ENCODE measurements around the gene SMPDL3B.

Gene SMPDL3B

DNA sequence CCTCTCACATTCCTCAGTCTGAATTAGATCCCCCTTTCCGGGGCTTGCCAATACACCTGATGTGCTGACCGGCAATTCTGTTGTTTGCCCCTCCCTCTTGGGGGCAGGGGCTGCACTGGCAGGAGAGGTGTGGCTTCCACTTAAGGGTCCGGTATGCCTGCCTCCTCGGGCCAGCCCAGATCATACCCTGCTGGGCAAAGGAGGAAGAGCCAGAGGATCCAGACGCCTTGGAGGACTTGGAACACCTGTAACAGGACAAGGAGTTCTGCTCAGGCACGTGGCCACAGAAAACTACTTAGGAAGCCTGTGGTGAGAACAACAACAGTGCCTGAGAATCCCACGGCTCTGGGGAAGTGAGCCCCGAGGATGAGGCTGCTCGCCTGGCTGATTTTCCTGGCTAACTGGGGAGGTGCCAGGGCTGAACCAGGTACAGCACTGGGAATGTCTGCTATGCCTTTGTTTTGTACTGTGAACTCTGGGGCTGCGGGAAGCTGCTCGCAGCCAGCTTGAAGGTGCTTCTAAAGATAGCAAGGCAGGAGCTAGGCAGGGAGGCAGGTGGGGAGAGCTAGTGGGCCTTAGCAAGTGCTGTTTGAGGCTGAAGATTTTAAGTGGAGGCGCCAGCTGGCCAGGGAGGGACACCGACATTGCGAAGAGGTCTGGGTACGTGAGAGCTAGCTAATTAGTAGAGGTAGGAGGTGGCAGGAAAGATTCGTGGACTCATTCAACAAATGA lies at the start of gene SMPDL3B:
Gene SMPDL3B (plus strand): TSS at position 183 of the 732 bp plus-strand sequence. CDS start 184 bp downstream, at position 367.
- TF ChIP-seq ZFX (IDR thresholded peaks at IDR 0.05) (no peak), CTCF (conservative IDR thresholded peaks at IDR 0.05) (no peak; the same call in 1 of the 2 replicates)
- peak within 1 kb of the TSS; percentile 77 for H3K27ac ChIP-seq

DNA sequence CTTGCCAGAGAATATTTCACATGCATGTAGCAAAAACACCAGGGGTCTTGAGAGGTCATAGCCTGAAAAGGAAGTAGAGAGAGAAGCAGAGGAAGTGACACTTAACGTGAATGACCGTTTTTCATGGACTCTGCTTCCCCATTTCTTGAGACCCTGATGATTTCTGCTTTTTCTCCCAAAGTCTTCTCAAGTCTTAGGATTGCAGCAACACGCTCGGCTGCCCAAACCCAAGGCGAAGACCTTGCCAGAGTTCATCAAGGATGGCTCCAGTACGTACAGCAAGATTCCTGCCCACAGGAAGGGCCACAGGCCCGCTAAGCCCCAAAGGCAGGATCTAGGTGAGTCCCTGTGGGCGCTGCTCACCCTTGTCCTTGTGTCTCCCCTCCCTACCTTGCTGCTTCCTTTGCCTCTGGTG lies 49.7 kb upstream of the SMPDL3B start:
- H3K27ac ChIP-seq, result no peak overlapping the region
- no peak for TF ChIP-seq CTCF (conservative IDR thresholded peaks at IDR 0.05)
- TF ChIP-seq ZFX (IDR thresholded peaks at IDR 0.05), result no peak

DNA sequence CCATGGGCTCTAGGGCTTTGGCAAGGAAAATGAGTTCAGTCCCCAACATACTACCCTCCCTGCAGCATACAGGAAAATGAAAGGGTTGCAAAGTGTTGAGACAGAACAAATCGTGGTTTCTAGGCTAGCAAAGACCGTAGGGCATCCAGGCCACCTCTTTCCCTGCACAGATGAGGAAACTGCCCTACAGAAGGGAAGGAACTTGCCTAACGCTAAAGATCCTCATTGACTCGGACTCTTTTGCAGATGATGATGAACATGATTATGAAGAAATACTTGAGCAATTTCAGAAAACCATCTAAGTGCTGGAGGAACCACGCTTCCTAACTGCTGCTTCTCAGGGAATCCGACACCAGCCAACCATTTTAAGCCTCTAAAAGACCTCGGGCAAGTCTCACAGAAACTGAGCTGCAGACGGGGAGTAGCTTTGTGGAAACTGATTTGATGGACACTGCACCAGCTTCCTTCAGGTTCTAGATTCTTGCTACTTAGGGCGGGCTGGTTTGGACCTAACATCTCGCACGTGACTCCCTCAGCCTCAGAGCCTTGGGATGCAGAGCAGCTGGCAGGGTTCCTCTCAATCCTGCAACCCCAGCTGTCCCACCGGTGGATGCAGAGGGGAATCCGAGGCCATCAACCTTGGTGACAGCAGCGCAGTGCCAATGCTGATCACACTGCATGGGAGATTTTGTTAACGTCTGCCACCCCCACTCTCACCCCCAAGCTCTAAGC lies 49.0 kb upstream of the SMPDL3B start:
- no peak overlapping the region for H3K27ac ChIP-seq

DNA sequence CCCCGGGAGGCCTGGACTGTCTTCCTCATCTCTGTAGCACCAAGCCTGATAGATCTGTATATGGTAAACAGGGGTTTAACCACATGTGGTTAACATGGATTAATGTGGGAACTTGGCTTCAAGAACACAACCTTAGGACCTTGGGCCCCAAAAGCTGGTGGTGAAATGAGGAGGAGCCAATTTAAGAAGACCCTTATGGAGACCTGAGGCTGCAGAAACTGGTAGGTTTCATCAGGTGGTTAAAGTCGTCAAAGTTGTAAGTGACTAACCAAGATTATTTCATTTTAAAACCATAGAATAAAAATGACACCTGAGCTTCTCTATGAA lies 48.5 kb upstream of the SMPDL3B start:
- H3K27ac ChIP-seq, result no peak overlapping the region
- TF ChIP-seq ZFX (IDR thresholded peaks at IDR 0.05) (no peak), CTCF (conservative IDR thresholded peaks at IDR 0.05) (no peak)

More for the DNA sequence above, 49.0 kb upstream of the SMPDL3B start:
- TF ChIP-seq CTCF (conservative IDR thresholded peaks at IDR 0.05) (no peak), ZFX (IDR thresholded peaks at IDR 0.05) (no peak)

DNA sequence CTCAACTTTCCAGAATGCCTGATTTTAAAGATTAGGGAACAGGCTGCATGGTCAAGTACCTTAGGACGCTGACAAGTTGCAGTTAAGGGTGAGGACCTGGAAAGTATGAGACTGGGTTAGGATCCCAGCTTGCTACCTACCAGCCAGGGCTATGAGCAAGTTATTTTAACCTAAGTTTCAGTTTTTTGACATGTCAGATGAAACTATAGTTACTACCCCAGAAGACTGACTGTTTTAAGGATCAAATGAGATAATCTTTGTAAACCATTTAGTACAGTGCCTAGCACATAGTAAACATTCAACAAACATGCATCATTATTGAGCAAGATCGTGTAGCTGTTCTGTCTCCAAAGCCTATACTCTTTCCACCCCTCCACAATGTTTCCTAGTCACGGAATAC lies 48.1 kb upstream of the SMPDL3B start:
- H3K27ac ChIP-seq, result no peak overlapping the region
- TF ChIP-seq CTCF (conservative IDR thresholded peaks at IDR 0.05) (no peak), ZFX (IDR thresholded peaks at IDR 0.05) (no peak)

DNA sequence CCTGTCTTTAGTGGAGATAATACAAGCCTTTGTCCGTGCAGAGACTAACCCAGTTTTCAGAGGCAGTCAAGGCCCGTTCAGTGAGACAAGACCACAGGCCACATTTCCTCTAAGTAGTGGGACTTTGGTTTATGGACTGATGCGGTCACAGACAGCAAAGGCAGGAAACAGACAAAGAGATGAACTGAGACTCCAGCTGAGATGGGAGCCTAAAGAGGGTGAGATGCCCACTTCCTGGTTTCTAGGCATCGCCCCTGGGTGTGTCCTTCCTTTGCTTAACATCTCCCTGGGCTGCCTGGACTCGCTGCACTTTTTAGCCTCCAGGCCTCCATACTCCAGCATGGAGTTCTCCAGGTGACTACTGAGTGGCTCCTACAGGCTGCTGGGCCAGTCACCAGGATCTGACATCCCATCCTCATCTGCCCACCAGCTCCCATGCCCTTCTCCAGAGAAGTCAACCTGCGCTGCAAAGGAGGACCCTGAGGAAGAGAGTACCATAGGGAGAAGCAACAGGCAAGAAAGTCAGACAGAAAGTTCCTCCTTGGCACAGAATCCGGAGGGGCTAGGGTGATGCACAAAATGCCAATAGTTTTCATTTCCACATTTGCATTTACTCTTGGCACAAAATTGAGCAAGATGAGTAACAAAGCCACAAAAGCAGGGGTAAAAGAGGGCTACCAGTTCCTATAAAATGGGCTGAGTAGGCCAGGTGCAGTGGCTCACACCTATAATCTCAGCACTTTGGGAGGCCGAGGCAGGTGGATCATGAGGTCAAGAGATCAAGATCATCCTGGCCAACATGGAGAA lies 47.4 kb upstream of the SMPDL3B start:
- H3K27ac ChIP-seq, result no peak overlapping the region
- TF ChIP-seq CTCF (conservative IDR thresholded peaks at IDR 0.05) (no peak), ZFX (IDR thresholded peaks at IDR 0.05) (no peak)
